Esophagus (tissue), 2 donors: Measurements from ENCODE around the gene TM2D3. TPM values are rescaled to one million over a fixed set of nuclear protein-coding genes. Genes with fewer than 3 reads are reported as not detected.

ENCODE experiments used
- H3K27ac ChIP-seq, 2 donors: one replicate each; pipeline ENCODE4 v1.5.1; 2013; ENCODE audit warnings: low read depth in 2 of 2, mild to moderate bottlenecking in 2 of 2, inconsistent platforms in 1 of 2, low read length in 1 of 2, moderate library complexity in 1 of 2
- H3K27me3 ChIP-seq, 2 donors: one replicate each; pipeline ENCODE4 v1.6.1; 2013; ENCODE audit warnings: low read length in 2 of 2, control low read depth in 1 of 2, mild to moderate bottlenecking in 1 of 2; ENCODE audit not compliant: insufficient read depth in 2 of 2, control insufficient read depth in 1 of 2
- H3K36me3 ChIP-seq, 2 donors: one replicate each; pipeline ENCODE4 v1.6.1; 2013; ENCODE audit warnings: low read length in 1 of 2; ENCODE audit not compliant: control insufficient read depth in 2 of 2, insufficient read depth in 2 of 2
- H3K4me1 ChIP-seq, 2 donors: one replicate each; pipeline ENCODE4 v1.6.1; 2013; ENCODE audit warnings: low read length in 1 of 2; ENCODE audit not compliant: control insufficient read depth in 2 of 2, insufficient read depth in 2 of 2
- H3K4me3 ChIP-seq, 2 donors: one replicate each; pipeline ENCODE4 v1.5.1; 2013; ENCODE audit warnings: low read length in 2 of 2, mild to moderate bottlenecking in 2 of 2, low read depth in 1 of 2, moderate library complexity in 1 of 2
- H3K9me3 ChIP-seq, 2 donors: one replicate each; pipeline ENCODE4 v1.6.1; 2013; ENCODE audit warnings: mild to moderate bottlenecking in 2 of 2, low read depth in 1 of 2, low read length in 1 of 2, moderate library complexity in 1 of 2; ENCODE audit not compliant: control insufficient read depth in 2 of 2, insufficient read depth in 1 of 2
- WGBS, 2 donors: extraction: QIAGEN DNeasy Blood & Tissue Kit; methylation state at CpG; one replicate each; pipeline ENCODE4 v1.1.7; 2013; 5-methylcytosine and 5-hydroxymethylcytosine counted together
- polyA plus RNA-seq, 2 donors: library from polyadenylated mRNA; stranded (reverse); fragments of 200-250 nt; gene quantifications; one replicate each; pipeline ENCODE4 v1.2.3, GENCODE V29; 2013
- donor health status: healthy with polysubstance abuse.
- donor health status: Bipolar disorder and iron deficiency.

Gene TM2D3
- polyA plus RNA-seq, 2 donors: 19.0 to 21.2 TPM

DNA sequence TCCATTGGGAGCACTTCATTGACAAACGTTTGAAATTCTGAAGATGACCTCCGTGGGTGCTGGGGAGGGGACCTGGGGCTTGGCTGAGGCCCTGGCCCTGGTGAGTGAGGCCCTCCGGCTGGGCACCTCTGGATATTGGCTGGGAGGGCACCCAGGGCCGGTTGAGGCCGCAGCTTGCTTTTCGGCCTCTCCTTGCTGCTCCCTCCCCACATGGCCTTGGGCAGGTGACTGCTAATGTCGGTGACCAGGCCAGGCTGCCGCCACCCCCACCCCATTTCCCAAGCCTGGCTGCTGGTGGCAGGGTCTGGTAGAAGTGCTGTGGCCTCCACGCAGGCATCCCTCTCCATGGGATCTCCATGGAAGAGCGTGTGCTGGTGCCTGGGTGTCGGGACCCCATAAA is 39.5 kb downstream of the TM2D3 start:
- Histone ChIP-seq H3K4me1 (peaks cover 6% of the 10 kb centered on the region in 2 donors), H3K27ac (no peak overlapping the region), H3K27me3 (no peaks in the 10 kb centered on the region), H3K36me3 (no peaks in the 10 kb centered on the region), H3K9me3 (no peaks in the 10 kb centered on the region), H3K4me3 (no peak overlapping the region)
- WGBS, 2 donors: 89% methylated on average over 11 of the region's 11 CpGs

DNA sequence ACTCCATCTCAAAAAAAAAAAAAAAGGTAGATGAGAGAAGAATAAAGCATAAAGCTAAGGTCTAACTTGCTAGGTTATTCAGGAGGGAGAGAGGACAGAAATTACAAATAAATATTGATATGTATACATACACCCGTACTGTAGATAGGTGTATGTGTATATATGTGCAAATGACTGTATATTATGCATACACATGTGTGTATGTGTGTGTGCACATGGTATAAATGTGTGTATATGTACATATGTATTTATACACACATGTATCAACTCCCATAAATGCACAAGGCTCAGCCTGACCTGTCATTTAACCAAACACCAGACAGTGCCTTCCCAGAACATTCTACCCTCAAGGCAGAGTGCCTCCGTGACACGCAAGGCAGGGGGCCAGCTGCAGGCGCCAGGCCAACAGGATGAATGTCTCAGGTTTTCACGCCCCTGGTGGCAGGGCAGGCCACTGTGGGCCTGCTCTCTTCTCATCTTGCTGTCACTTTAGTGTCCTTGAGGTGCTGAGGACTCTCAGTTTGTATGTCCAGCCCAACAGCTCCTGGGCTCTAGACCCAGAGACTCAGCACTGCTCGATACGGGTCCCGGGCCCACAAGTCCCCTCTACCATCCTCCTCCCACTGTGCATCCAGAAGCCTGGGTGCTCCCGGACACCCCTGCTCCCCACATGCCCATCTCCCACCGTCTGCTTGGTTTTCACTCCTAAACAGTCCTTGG is 40.4 kb downstream of the TM2D3 start:
- Histone ChIP-seq H3K4me1 (peaks cover 6% of the 10 kb centered on the region in 2 donors), H3K27me3 (no peaks in the 10 kb centered on the region), H3K36me3 (no peaks in the 10 kb centered on the region), H3K4me3 (no peak overlapping the region), H3K27ac (no peak overlapping the region), H3K9me3 (no peaks in the 10 kb centered on the region)
- WGBS, 2 donors: 78 to 87% methylated on average over 10 of the region's 10 CpGs

DNA sequence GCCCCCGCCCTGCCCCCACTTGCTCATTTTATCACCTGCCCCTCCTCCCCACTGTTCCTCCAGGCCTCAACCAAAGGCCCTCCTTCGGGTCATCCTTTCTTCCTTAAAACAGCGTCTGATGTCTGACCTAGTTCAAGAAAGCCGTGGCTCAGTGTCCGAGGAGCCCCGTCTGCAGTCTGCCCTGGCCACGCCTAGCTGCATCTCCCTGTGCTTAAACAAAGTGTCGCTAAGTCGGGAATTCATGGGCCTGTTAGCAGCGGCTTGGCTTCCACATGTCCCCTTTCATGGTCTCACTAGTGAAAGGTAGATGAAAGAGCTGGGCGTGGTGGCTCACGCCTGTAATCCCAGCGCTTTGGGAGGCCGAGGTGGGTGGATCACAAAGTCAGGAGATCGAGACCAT is 41.2 kb downstream of the TM2D3 start:
- Histone ChIP-seq H3K27ac (no peak overlapping the region), H3K36me3 (no peaks in the 10 kb centered on the region), H3K9me3 (no peaks in the 10 kb centered on the region), H3K27me3 (no peaks in the 10 kb centered on the region), H3K4me3 (no peak overlapping the region), H3K4me1 (peaks cover 6% of the 10 kb centered on the region in 2 donors)
- WGBS, 2 donors: 81 to 84% methylated on average over 15 of the region's 15 CpGs

DNA sequence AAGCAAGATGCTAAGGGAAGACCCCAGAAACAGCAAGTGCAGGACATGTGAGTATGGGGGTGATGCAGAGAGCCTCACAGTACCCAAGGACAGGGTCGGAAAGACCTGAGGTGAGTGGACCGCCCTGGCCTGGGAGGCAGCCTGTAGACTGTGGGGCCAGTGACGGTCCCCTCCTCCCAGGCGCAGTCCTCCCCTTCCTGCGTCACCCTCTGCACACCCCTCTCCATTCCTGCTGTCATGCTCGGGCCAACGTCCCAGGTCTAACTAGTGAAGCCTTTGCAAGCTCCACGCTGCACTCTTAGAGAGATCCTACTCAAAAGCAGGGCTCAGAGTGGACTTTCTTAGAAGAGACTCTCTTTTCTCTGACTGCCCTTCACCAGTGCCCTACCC is 41.6 kb downstream of the TM2D3 start:
- WGBS, 2 donors: 91 to 92% methylated on average over 4 to 8 of the region's 8 CpGs
- no peaks in the 10 kb centered on the region for H3K36me3 ChIP-seq

DNA sequence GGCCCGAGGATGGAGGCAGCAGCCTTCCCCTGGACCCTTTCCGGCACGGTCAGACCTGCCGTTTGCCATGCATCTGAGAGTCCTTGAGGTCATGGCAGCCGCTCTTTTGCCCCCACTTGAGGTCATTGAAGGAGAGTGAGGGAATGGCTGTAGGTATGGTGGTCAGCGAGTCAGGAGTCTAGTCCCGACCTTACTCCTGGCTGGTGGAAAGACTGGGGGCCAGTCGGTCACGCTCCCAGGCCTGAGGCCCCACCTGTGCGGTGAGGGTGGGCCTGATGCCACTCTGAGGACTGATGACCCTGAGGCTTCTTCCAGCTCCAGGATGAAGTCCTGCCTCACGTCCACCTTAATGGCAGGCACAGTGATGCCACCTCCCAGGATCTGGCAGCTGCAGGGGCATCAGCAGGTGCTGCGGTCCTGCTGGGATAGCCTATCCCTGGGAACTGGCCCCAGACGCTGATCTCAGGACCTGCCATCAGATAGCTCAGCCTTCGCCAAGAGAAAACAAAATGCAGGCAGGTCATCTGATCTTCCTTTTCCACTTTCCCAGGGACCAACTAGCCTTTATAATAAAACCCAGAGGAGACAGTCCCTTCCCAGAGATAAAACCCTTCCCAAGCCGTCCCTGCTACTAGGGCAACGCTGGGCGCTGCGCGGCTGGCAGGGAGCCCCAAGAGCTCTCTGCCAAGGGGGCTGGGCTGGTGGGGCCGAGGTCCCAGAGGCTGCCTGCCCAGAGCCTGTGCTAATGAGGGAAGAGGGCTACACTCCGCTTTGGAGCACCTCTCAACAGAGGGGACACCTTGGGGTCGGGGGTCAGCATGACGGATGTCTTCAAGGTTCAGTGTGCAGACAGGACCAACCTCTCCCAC is 42.2 kb downstream of the TM2D3 start:
- no peak overlapping the region for H3K27ac ChIP-seq
- peaks cover 0 to 2% of the 10 kb centered on the region in 2 donors for H3K4me1 ChIP-seq
- WGBS, 2 donors: 85 to 86% methylated on average over 23 of the region's 23 CpGs
- H3K9me3 ChIP-seq: no peaks in the 10 kb centered on the region
- no peaks in the 10 kb centered on the region for H3K36me3 ChIP-seq
- no peaks in the 10 kb centered on the region for H3K27me3 ChIP-seq
- no peak overlapping the region for H3K4me3 ChIP-seq

More for the DNA sequence above, 41.6 kb downstream of the TM2D3 start:
- Histone ChIP-seq H3K27ac (no peak overlapping the region), H3K9me3 (no peaks in the 10 kb centered on the region), H3K27me3 (no peaks in the 10 kb centered on the region), H3K4me3 (no peak overlapping the region), H3K4me1 (peaks cover 2 to 4% of the 10 kb centered on the region in 2 donors)

DNA sequence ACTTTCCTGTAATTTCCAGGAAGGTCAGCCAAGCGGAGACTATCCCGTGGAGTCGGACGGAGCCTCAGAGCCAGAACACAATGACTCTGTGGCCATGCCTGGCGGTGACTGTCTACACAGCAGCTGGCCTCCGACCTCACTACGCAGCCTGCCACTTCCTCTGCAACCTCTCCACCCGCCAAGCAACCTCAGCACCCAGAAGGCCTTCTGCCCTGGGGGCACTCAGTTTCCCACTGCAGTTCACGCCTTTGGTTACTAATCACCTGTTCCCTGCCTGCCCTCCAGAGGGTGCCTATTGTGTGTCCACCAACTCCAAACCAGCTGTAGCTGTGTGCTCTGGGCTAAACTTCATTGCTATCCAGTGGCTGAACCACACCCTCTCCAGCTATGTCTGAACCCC is 44.0 kb downstream of the TM2D3 start:
- H3K4me1 ChIP-seq: no peaks in the 10 kb centered on the region
- H3K9me3 ChIP-seq: peaks cover 0 to 5% of the 10 kb centered on the region in 2 donors
- H3K27me3 ChIP-seq: no peaks in the 10 kb centered on the region
- WGBS, 2 donors: 80 to 86% methylated on average over 9 of the region's 9 CpGs
- no peak overlapping the region for H3K27ac ChIP-seq
- H3K4me3 ChIP-seq: no peak overlapping the region
- no peaks in the 10 kb centered on the region for H3K36me3 ChIP-seq

DNA sequence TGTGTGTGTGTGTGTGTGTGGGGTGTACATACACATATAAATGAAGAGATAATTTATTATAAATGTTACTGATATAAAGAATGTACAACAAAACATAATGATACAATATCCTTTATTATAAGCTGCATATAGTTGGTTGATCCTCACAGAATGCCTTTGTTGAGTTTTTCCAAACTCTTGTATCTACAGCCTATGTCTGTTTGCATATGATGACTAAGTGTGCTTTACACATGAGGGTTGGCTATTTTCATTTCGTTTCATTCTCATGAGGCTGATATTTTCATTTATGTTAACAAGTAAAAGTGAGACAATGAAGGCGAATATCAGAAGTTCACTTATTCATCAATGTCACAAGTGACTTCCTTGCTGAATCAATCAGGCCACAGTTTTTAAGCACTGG is 45.1 kb downstream of the TM2D3 start:
- 69 to 79% methylated on average over 2 of the region's 2 CpGs for WGBS, 2 donors
- H3K27me3 ChIP-seq: no peaks in the 10 kb centered on the region

DNA sequence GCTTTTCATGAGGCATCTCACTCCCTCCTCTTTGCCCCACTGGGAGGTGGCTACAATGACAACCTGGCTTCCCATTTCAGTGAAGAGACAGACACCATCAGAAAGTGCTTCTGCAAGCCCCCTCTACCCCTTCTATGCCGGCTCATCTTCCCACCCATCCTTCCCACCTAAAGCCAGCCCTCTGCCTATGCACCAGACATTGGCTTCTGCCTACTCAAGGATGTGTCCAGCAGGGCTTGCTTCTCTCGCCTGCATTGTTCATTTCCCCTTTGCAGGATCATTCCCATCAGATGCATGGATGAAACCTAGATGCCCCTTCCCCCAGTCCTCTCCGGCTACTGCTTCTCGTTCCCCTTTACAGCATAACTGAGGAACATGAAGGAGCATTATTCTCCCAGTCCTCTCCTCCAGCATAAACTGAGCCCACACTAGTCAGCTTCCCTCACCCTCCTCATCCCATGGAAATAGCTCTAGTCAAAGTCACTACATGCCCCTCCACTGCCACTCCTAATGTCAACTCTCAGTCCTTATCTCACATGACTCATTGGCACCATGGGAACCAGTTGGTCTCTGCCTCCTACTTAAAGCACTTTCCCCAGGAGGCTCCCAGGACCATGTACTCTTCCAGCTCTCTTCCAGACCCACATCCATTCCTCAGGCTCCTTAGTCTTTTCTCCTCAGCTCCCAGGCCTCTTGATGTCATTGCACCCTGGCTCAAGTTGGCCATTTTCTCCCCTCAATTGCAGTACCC is 47.9 kb downstream of the TM2D3 start:
- Histone ChIP-seq H3K4me1 (no peaks in the 10 kb centered on the region), H3K36me3 (no peaks in the 10 kb centered on the region), H3K27ac (no peak overlapping the region), H3K4me3 (no peak overlapping the region), H3K9me3 (peaks cover 0 to 5% of the 10 kb centered on the region in 2 donors), H3K27me3 (no peaks in the 10 kb centered on the region)
- WGBS, 2 donors: 90 to 92% methylated on average over 4 of the region's 4 CpGs

More for the DNA sequence above, 45.1 kb downstream of the TM2D3 start:
- no peaks in the 10 kb centered on the region for H3K4me1 ChIP-seq
- H3K4me3 ChIP-seq: no peak overlapping the region
- H3K36me3 ChIP-seq: no peaks in the 10 kb centered on the region
- peaks cover 0 to 5% of the 10 kb centered on the region in 2 donors for H3K9me3 ChIP-seq
- no peak overlapping the region for H3K27ac ChIP-seq

DNA sequence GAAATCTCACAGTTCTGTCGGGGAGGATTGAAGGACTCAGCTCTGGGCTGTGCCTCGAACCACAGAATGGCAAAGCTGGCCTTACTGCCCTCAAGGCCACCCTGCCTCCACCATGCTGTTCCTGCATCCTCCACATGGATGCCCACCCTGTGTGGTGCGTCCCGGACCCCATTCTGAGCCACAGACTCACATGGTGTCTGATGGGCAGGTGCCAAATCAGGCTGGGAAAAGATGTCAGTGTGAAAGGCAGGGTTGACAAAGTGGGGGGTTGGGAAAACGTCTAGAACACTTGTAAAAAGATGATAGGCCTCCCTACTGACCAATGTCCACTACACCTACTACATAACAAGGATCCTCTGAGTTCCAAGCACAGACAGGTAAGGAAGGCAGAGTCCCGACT is 49.4 kb downstream of the TM2D3 start:
- H3K27ac ChIP-seq: no peak overlapping the region
- H3K4me3 ChIP-seq: no peak overlapping the region
- WGBS, 2 donors: 76 to 77% methylated on average over 6 of the region's 6 CpGs
- H3K9me3 ChIP-seq: peaks cover 0 to 5% of the 10 kb centered on the region in 2 donors
- no peaks in the 10 kb centered on the region for H3K27me3 ChIP-seq
- no peaks in the 10 kb centered on the region for H3K4me1 ChIP-seq
- no peaks in the 10 kb centered on the region for H3K36me3 ChIP-seq
